SK-N-SH treated with all-trans-retinoic acid at 6 μM for 48 hours (cell line): ENCODE measurements around the gene CELF4.
"Not testable (repeated sequence)": the region's sequence is repeated elsewhere in the genome, so short reads cannot be mapped to it uniquely, and the experiment has no call there.

Experiments
- ATAC-seq: fragments of 200-7000 bp; cut with Tn5 transposase; 3 replicates; pipeline ENCODE4 v1.9.1; 2020; ENCODE audit warnings: mild to moderate bottlenecking, moderate library complexity
- ARNTL ChIP-seq: fragments of 450-650 bp; formaldehyde crosslinking; IDR thresholded peaks from 2 replicates; pipeline ENCODE4 v1.5.0; 2020; ENCODE audit warnings: low read depth, mild to moderate bottlenecking, moderate library complexity, borderline replicate concordance
- BACH2 ChIP-seq: fragments of 250-450 bp; sonication (Bioruptor Pico); IDR thresholded peaks from 2 replicates; pipeline ENCODE4 v1.9.0; 2021; ENCODE audit warnings: mild to moderate bottlenecking, borderline replicate concordance
- CSDC2 ChIP-seq: fragments of 250-450 bp; sonication (Bioruptor Pico); IDR thresholded peaks from 2 replicates; pipeline ENCODE4 v1.5.0; 2020; ENCODE audit warnings: mild to moderate bottlenecking, moderate library complexity
- CSRNP3 ChIP-seq: fragments of 250-450 bp; sonication (Bioruptor Pico); IDR thresholded peaks from 2 replicates; pipeline ENCODE4 v1.5.1; 2021; ENCODE audit warnings: mild to moderate bottlenecking, moderate library complexity
- ESRRG ChIP-seq: fragments of 250-450 bp; sonication (Bioruptor Pico); IDR thresholded peaks from 2 replicates; pipeline ENCODE4 v1.6.1; 2021; ENCODE audit warnings: mild to moderate bottlenecking
- GLIS3 ChIP-seq: fragments of 250-450 bp; sonication (Bioruptor Pico); IDR thresholded peaks from 2 replicates; pipeline ENCODE4 v1.5.0; 2020; ENCODE audit warnings: mild to moderate bottlenecking, moderate library complexity
- ISL1 ChIP-seq: fragments of 250-450 bp; sonication (Bioruptor Pico); IDR thresholded peaks from 2 replicates; pipeline ENCODE4 v2.1.2; 2022; ENCODE audit warnings: mild to moderate bottlenecking, moderate library complexity
- OSR1 ChIP-seq: fragments of 250-450 bp; sonication (Bioruptor Pico); IDR thresholded peaks from 2 replicates; pipeline ENCODE4 v1.8.0; 2022; ENCODE audit warnings: moderate library complexity, mild to moderate bottlenecking, inconsistent platforms
- PATZ1 ChIP-seq: fragments of 250-450 bp; sonication (Bioruptor Pico); IDR thresholded peaks from 2 replicates; pipeline ENCODE4 v1.8.0; 2020; ENCODE audit warnings: mild to moderate bottlenecking, moderate library complexity, borderline replicate concordance
- PPARA ChIP-seq: fragments of 250-450 bp; sonication (Bioruptor Pico); IDR thresholded peaks from 2 replicates; pipeline ENCODE4 v1.5.0; 2020; ENCODE audit warnings: mild to moderate bottlenecking, borderline replicate concordance
- RARB ChIP-seq: fragments of 250-450 bp; sonication (Bioruptor Pico); IDR thresholded peaks from 2 replicates; pipeline ENCODE4 v1.8.0; 2021; ENCODE audit warnings: mild to moderate bottlenecking, moderate library complexity
- SNAI2 ChIP-seq: fragments of 250-450 bp; sonication (Bioruptor Pico); IDR thresholded peaks from 2 replicates; pipeline ENCODE4 v1.5.0; 2020; ENCODE audit warnings: mild to moderate bottlenecking, moderate library complexity
- TCF4 ChIP-seq: fragments of 250-450 bp; sonication (Bioruptor Pico); IDR thresholded peaks from 2 replicates; pipeline ENCODE4 v1.8.0; 2021; ENCODE audit warnings: mild to moderate bottlenecking, moderate library complexity, borderline replicate concordance
- TOX ChIP-seq: fragments of 250-450 bp; sonication (Bioruptor Pico); IDR thresholded peaks from 2 replicates; pipeline ENCODE4 v1.8.0; 2021; ENCODE audit warnings: mild to moderate bottlenecking, moderate library complexity, borderline replicate concordance
- TSHZ2 ChIP-seq: fragments of 250-450 bp; sonication (Bioruptor Pico); IDR thresholded peaks from 2 replicates; pipeline ENCODE4 v1.5.0; 2020; ENCODE audit warnings: mild to moderate bottlenecking, moderate library complexity
- ZC3H10 ChIP-seq: fragments of 250-450 bp; sonication (Bioruptor Pico); IDR thresholded peaks from 2 replicates; pipeline ENCODE4 v1.5.1; 2021; ENCODE audit warnings: mild to moderate bottlenecking, moderate library complexity
- ZFP3 ChIP-seq: fragments of 250-450 bp; sonication (Bioruptor Pico); IDR thresholded peaks from 2 replicates; pipeline ENCODE4 v1.5.0; 2020; ENCODE audit warnings: mild to moderate bottlenecking, moderate library complexity
- ZFP30 ChIP-seq: fragments of 450-650 bp; formaldehyde crosslinking; IDR thresholded peaks from 2 replicates; pipeline ENCODE4 v1.5.0; 2022; ENCODE audit warnings: mild to moderate bottlenecking, moderate library complexity
- ZNF565 ChIP-seq: fragments of 450-650 bp; formaldehyde crosslinking; conservative IDR thresholded peaks from 2 replicates; pipeline ENCODE4 v1.5.0; 2020; ENCODE audit warnings: low read depth, mild to moderate bottlenecking, moderate library complexity
- ZNF70 ChIP-seq: fragments of 450-650 bp; formaldehyde crosslinking; IDR thresholded peaks from 2 replicates; pipeline ENCODE4 v1.5.0; 2020; ENCODE audit warnings: mild to moderate bottlenecking, moderate library complexity
- ZNF8 ChIP-seq: fragments of 450-650 bp; formaldehyde crosslinking; IDR thresholded peaks from 2 replicates; pipeline ENCODE4 v1.5.0; 2020; ENCODE audit warnings: mild to moderate bottlenecking, moderate library complexity

CELF4 gene

GRCh38 chr18:37467002-37467662 lies 98.5 kb downstream of the CELF4 start:
- no peak for ATAC-seq
- TF ChIP-seq GLIS3 (CRISPR knock-in tag) (no peak), ESRRG (CRISPR knock-in tag) (no peak), CSRNP3 (no peak), TSHZ2 (CRISPR knock-in tag) (no peak), OSR1 (CRISPR knock-in tag) (no peak), TOX (CRISPR knock-in tag) (no peak), ARNTL (CRISPR knock-in tag) (no peak), SNAI2 (CRISPR knock-in tag) (no peak), ZNF565 (CRISPR knock-in tag) (no peak), ZC3H10 (CRISPR knock-in tag) (no peak), PATZ1 (CRISPR knock-in tag) (no peak), ZNF8 (CRISPR knock-in tag) (no peak), PPARA (CRISPR knock-in tag) (no peak), ZFP30 (CRISPR knock-in tag) (no peak), ZFP3 (no peak), BACH2 (no peak), CSDC2 (CRISPR knock-in tag) (no peak), ZNF70 (CRISPR knock-in tag) (no peak)

- ATAC-seq: no peak
- TF ChIP-seq TCF4 (CRISPR knock-in tag): peak; percentile 29; the same call in 1 of the 2 replicates
- no peak for TF ChIP-seq ISL1
- TF ChIP-seq, all 23 proteins: peak for 1
Measured at GRCh38 chr18:37465958-37466357, 99.6 kb downstream of the CELF4 start.

GRCh38 chr18:37464257-37464656 lies 101.3 kb downstream of the CELF4 start:
- TF ChIP-seq ZNF565 (CRISPR knock-in tag) (no peak), CSDC2 (CRISPR knock-in tag) (no peak), TCF4 (CRISPR knock-in tag) (no peak), CSRNP3 (no peak), BACH2 (no peak), ZFP3 (no peak), PPARA (CRISPR knock-in tag) (no peak), PATZ1 (CRISPR knock-in tag) (no peak), RARB (CRISPR knock-in tag) (no peak), ARNTL (CRISPR knock-in tag) (no peak), ZC3H10 (CRISPR knock-in tag) (no peak), ISL1 (no peak)
- TF ChIP-seq, all 23 proteins: peak for 0
- ATAC-seq: no peak

- ATAC-seq: not testable (repeated sequence)
Measured at GRCh38 chr18:37461329-37461728, 104.3 kb downstream of the CELF4 start.
